GM23338 (cell line): ENCODE data around the gene JPH4. TPM values are rescaled to one million over a fixed set of nuclear protein-coding genes. Genes with fewer than 3 reads are reported as not detected.

Source experiments
- ATAC-seq: fragments of 200-7000 bp; cut with Tn5 transposase; 3 replicates; pipeline ENCODE4 v1.9.1; 2020
- DNase-seq: peaks from one replicate; pipeline ENCODE4 v3.0.0-alpha.2; 2015; ENCODE audit warnings: low spot score
- H2AFZ ChIP-seq: fragments of 200-600 bp; sonication (generic); 2 replicates; pipeline ENCODE4 v1.8.0; 2016; ENCODE audit warnings: antibody characterized with exemption, mild to moderate bottlenecking, moderate library complexity
- H3F3A ChIP-seq: fragments of 200-600 bp; sonication (generic); replicated peaks from 2 replicates; pipeline ENCODE4 v1.8.0; 2017; ENCODE audit warnings: antibody characterized with exemption, mixed run types, low read depth
- H3K27ac ChIP-seq: fragments of 200-600 bp; sonication (generic); 2 replicates; pipeline ENCODE4 v1.6.1; 2016; ENCODE audit warnings: low read depth
- H3K27me3 ChIP-seq: fragments of 200-600 bp; sonication (generic); 2 replicates; pipeline ENCODE4 v1.8.0; 2016; ENCODE audit warnings: mild to moderate bottlenecking, mixed run types, moderate library complexity; ENCODE audit not compliant: insufficient read depth
- H3K36me3 ChIP-seq: fragments of 200-600 bp; sonication (generic); 2 replicates; pipeline ENCODE4 v1.8.0; 2016; ENCODE audit warnings: mild to moderate bottlenecking; ENCODE audit not compliant: insufficient read depth
- H3K4me1 ChIP-seq: fragments of 200-600 bp; sonication (generic); 2 replicates; pipeline ENCODE4 v1.8.0; 2016; ENCODE audit warnings: mild to moderate bottlenecking, moderate library complexity; ENCODE audit not compliant: insufficient read depth
- H3K4me2 ChIP-seq: fragments of 200-600 bp; sonication (generic); 2 replicates; pipeline ENCODE4 v1.7.1; 2017; ENCODE audit warnings: mixed run types
- H3K4me3 ChIP-seq: fragments of 200-600 bp; sonication (generic); 2 replicates; pipeline ENCODE4 v1.6.1; 2016; ENCODE audit warnings: mixed run types
- H3K79me2 ChIP-seq: fragments of 200-600 bp; sonication (generic); replicated peaks from 2 replicates; pipeline ENCODE4 v1.8.0; 2017; ENCODE audit warnings: mild to moderate bottlenecking; ENCODE audit not compliant: insufficient read depth
- H3K9me2 ChIP-seq: fragments of 200-600 bp; sonication (generic); 2 replicates; pipeline ENCODE4 v1.8.0; 2017; ENCODE audit not compliant: insufficient read depth
- H4K20me1 ChIP-seq: fragments of 200-600 bp; sonication (generic); replicated peaks from 2 replicates; pipeline ENCODE4 v1.8.0; 2017; ENCODE audit warnings: mild to moderate bottlenecking; ENCODE audit not compliant: insufficient read depth
- H3K27ac Mint-ChIP-seq: 2 replicates; pipeline ENCODE4 v1.8.0; 2020; ENCODE audit warnings: inconsistent platforms, mild to moderate bottlenecking, moderate library complexity, mixed read lengths
- H3K27me3 Mint-ChIP-seq: 3 replicates; pipeline ENCODE4 v1.8.0; 2022; ENCODE audit warnings: low read depth, mild to moderate bottlenecking, moderate library complexity, mixed read lengths, inconsistent platforms; ENCODE audit not compliant: insufficient read depth, poor library complexity
- H3K36me3 Mint-ChIP-seq: 3 replicates; pipeline ENCODE4 v1.8.0; 2021; ENCODE audit warnings: low read depth, mild to moderate bottlenecking, inconsistent platforms, moderate library complexity, mixed read lengths
- H3K4me1 Mint-ChIP-seq: 3 replicates; pipeline ENCODE4 v1.8.0; 2020; ENCODE audit warnings: mild to moderate bottlenecking, inconsistent platforms, mixed read lengths
- H3K4me3 Mint-ChIP-seq: 3 replicates; pipeline ENCODE4 v1.8.0; 2021; ENCODE audit warnings: moderate library complexity, mild to moderate bottlenecking, inconsistent platforms, mixed read lengths
- H3K9me3 Mint-ChIP-seq: 3 replicates; pipeline ENCODE4 v1.8.0; 2020; ENCODE audit warnings: moderate library complexity, mild to moderate bottlenecking, inconsistent platforms, mixed read lengths
- CREB1 ChIP-seq: fragments of 250-450 bp; sonication (Bioruptor Pico); IDR thresholded peaks from 2 replicates; pipeline ENCODE4 v1.5.0; 2020; ENCODE audit warnings: low read depth, mild to moderate bottlenecking, moderate library complexity
- EZH2 ChIP-seq: fragments of 200-600 bp; sonication (generic); IDR thresholded peaks from one replicate; pipeline ENCODE4 v1.8.0; 2017; ENCODE audit warnings: antibody characterized with exemption, mild to moderate bottlenecking, low read depth; ENCODE audit not compliant: unreplicated experiment
- EZH2phosphoT487 ChIP-seq: fragments of 200-600 bp; sonication (generic); IDR thresholded peaks from one replicate; pipeline ENCODE4 v1.8.1; 2018; ENCODE audit warnings: antibody characterized with exemption; ENCODE audit not compliant: unreplicated experiment
- JUNB ChIP-seq: IDR thresholded peaks from one replicate; pipeline ENCODE4 v1.6.1; 2016; ENCODE audit warnings: antibody characterized with exemption; ENCODE audit not compliant: unreplicated experiment
- POLR2AphosphoS5 ChIP-seq: IDR thresholded peaks from 2 replicates; pipeline ENCODE4 v1.6.1; 2016; ENCODE audit warnings: antibody characterized with exemption, low read depth
- STAT1 ChIP-seq: IDR thresholded peaks from one replicate; pipeline ENCODE4 v1.6.1; 2016; ENCODE audit warnings: antibody characterized with exemption; ENCODE audit not compliant: unreplicated experiment
- ZNF114 ChIP-seq: fragments of 250-450 bp; sonication (Bioruptor Pico); IDR thresholded peaks from 2 replicates; pipeline ENCODE4 v1.5.0; 2020; ENCODE audit warnings: mild to moderate bottlenecking, moderate library complexity
- ZNF331 ChIP-seq: fragments of 250-450 bp; sonication (Bioruptor Pico); IDR thresholded peaks from 2 replicates; pipeline ENCODE4 v1.5.0; 2020; ENCODE audit warnings: low read depth, mild to moderate bottlenecking, moderate library complexity
- polyA plus RNA-seq: library from polyadenylated mRNA; unstranded; fragments of >200 nt; fragmentation: Nextera tagmentation; extraction: Ambion mirVana; gene quantifications from 2 replicates; pipeline ENCODE4 v1.2.1, GENCODE V29; 2016
- total RNA-seq: library from RNA; depleted of rRNA; stranded (reverse); fragments of >200 nt; shearing (Covaris generic); gene quantifications from 2 replicates; pipeline ENCODE4 v1.2.3, GENCODE V29; 2014
- TF ChIP-seq, protein P1 (sequence below), 2 experiments: fragments of 200-600 bp in 1 of 2; sonication (generic) in 1 of 2; conservative IDR thresholded peaks; 2 replicates each; pipeline versions ENCODE4 v1.5.1 to v1.6.1; 2016 to 2017; ENCODE audit warnings: antibody characterized with exemption in 2 of 2, low read depth in 2 of 2, mild to moderate bottlenecking in 2 of 2, moderate library complexity in 1 of 2
- TF ChIP-seq, protein P2 (sequence below): fragments of 250-450 bp; sonication (Bioruptor Pico); IDR thresholded peaks from 2 replicates; pipeline ENCODE4 v1.5.0; 2020; ENCODE audit warnings: mild to moderate bottlenecking, moderate library complexity

Gene JPH4
- total and polyA plus RNA-seq, 2 experiments from 2014 or later: 11.0 to 29.9 TPM

- H4K20me1 ChIP-seq: no peaks in the 10 kb centered on the region
- H3K9me2 ChIP-seq: no peaks in the 10 kb centered on the region
- peaks cover 31% of the 10 kb centered on the region for H3K4me1 ChIP-seq
- DNase-seq: no peak
- peaks cover 15% of the 10 kb centered on the region for H3F3A ChIP-seq
- no peaks in the 10 kb centered on the region for H3K27me3 ChIP-seq
- H3K9me3 Mint-ChIP-seq: peaks cover 4% of the 10 kb centered on the region; the same call in 1 of the 3 replicates
- H3K27me3 Mint-ChIP-seq: peaks cover 40% of the 10 kb centered on the region
- TF ChIP-seq, protein P1, sequence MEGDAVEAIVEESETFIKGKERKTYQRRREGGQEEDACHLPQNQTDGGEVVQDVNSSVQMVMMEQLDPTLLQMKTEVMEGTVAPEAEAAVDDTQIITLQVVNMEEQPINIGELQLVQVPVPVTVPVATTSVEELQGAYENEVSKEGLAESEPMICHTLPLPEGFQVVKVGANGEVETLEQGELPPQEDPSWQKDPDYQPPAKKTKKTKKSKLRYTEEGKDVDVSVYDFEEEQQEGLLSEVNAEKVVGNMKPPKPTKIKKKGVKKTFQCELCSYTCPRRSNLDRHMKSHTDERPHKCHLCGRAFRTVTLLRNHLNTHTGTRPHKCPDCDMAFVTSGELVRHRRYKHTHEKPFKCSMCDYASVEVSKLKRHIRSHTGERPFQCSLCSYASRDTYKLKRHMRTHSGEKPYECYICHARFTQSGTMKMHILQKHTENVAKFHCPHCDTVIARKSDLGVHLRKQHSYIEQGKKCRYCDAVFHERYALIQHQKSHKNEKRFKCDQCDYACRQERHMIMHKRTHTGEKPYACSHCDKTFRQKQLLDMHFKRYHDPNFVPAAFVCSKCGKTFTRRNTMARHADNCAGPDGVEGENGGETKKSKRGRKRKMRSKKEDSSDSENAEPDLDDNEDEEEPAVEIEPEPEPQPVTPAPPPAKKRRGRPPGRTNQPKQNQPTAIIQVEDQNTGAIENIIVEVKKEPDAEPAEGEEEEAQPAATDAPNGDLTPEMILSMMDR (conservative IDR thresholded peaks at IDR 0.05; ENCODE audit: low read depth in 2 of 2): peak; percentile 19 to 23; a peak in 3 of 4 replicates
- TF ChIP-seq JUNB (no peak), EZH2 (no peak), CREB1 (CRISPR knock-in tag) (no peak), EZH2phosphoT487 (no peak), ZNF331 (CRISPR knock-in tag) (no peak)
- H2AFZ ChIP-seq: peak overlapping the region; percentile 44; the same call in 1 of the 2 replicates
- H3K4me2 ChIP-seq: peak overlapping the region; percentile 86
- peaks cover 31% of the 10 kb centered on the region for H3K4me1 Mint-ChIP-seq
- peaks cover 26% of the 10 kb centered on the region for H3K36me3 Mint-ChIP-seq
- H3K36me3 ChIP-seq: no peaks in the 10 kb centered on the region
- peak; percentile 9; the same call in 2 of the 3 replicates for ATAC-seq
- peak overlapping the region; percentile 96 for H3K4me3 Mint-ChIP-seq
- H3K79me2 ChIP-seq: no peaks in the 10 kb centered on the region
- no peak overlapping the region for H3K27ac Mint-ChIP-seq
- no peak overlapping the region; the same call in 1 of the 2 replicates for H3K27ac ChIP-seq
- peak overlapping the region; percentile 80 for H3K4me3 ChIP-seq
Observed at GRCh38 chr14:23566778-23567185, 11.8 kb downstream of the JPH4 start.

DNA sequence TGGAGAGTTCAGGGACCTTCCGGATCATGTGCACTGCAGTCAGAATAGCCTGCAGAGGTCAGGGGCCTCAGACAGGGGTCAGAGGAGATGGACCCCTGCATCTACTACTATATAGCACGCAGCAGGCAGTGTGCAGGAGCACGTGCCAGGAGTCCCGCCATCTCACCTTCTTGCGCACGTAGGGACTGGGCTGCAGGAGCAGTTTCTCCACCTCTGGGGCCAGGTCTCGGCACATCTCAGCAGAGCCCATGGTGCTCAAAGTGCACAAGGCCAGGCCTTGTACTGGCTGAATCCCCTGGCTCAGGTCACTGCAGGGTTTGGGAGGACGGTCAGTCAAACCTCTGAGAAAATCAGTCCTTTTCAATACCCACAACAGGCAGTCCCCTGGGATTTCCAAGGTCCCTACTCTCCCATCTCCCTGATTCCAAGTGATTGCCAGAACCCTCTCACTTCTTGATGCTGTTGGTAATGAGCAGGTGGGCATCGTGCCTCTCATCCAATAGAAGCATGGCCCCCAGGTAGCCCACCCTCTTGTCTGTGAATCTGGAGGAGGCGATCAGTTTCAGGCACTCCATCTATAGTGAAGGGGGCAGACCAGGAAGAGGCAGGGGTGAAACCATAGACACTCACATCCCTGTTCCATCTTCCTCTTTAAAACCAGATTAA is 12.3 kb downstream of the JPH4 start:
- no peak overlapping the region for H3K27ac Mint-ChIP-seq
- Histone ChIP-seq H3K4me2 (peak overlapping the region; percentile 86), H3K9me2 (no peaks in the 10 kb centered on the region), H3K4me3 (peak overlapping the region; percentile 80), H3K79me2 (no peaks in the 10 kb centered on the region), H3K4me1 (peaks cover 31% of the 10 kb centered on the region), H3K27me3 (no peaks in the 10 kb centered on the region), H3K27ac (no peak overlapping the region), H4K20me1 (no peaks in the 10 kb centered on the region), H3F3A (peaks cover 15% of the 10 kb centered on the region), H3K36me3 (no peaks in the 10 kb centered on the region), H2AFZ (no peak overlapping the region)
- ATAC-seq (no peak), DNase-seq (no peak)
- H3K4me1 Mint-ChIP-seq: peaks cover 33% of the 10 kb centered on the region
- peak overlapping the region; percentile 96 for H3K4me3 Mint-ChIP-seq
- H3K36me3 Mint-ChIP-seq: peaks cover 30% of the 10 kb centered on the region
- H3K9me3 Mint-ChIP-seq: peaks cover 4% of the 10 kb centered on the region; the same call in 1 of the 3 replicates
- peaks cover 44% of the 10 kb centered on the region for H3K27me3 Mint-ChIP-seq
- no peak for TF ChIP-seq POLR2AphosphoS5
- no peak for TF ChIP-seq ZNF114
- no peak for TF ChIP-seq STAT1
- TF ChIP-seq ZNF331 (CRISPR knock-in tag): no peak
- TF ChIP-seq, protein P2, sequence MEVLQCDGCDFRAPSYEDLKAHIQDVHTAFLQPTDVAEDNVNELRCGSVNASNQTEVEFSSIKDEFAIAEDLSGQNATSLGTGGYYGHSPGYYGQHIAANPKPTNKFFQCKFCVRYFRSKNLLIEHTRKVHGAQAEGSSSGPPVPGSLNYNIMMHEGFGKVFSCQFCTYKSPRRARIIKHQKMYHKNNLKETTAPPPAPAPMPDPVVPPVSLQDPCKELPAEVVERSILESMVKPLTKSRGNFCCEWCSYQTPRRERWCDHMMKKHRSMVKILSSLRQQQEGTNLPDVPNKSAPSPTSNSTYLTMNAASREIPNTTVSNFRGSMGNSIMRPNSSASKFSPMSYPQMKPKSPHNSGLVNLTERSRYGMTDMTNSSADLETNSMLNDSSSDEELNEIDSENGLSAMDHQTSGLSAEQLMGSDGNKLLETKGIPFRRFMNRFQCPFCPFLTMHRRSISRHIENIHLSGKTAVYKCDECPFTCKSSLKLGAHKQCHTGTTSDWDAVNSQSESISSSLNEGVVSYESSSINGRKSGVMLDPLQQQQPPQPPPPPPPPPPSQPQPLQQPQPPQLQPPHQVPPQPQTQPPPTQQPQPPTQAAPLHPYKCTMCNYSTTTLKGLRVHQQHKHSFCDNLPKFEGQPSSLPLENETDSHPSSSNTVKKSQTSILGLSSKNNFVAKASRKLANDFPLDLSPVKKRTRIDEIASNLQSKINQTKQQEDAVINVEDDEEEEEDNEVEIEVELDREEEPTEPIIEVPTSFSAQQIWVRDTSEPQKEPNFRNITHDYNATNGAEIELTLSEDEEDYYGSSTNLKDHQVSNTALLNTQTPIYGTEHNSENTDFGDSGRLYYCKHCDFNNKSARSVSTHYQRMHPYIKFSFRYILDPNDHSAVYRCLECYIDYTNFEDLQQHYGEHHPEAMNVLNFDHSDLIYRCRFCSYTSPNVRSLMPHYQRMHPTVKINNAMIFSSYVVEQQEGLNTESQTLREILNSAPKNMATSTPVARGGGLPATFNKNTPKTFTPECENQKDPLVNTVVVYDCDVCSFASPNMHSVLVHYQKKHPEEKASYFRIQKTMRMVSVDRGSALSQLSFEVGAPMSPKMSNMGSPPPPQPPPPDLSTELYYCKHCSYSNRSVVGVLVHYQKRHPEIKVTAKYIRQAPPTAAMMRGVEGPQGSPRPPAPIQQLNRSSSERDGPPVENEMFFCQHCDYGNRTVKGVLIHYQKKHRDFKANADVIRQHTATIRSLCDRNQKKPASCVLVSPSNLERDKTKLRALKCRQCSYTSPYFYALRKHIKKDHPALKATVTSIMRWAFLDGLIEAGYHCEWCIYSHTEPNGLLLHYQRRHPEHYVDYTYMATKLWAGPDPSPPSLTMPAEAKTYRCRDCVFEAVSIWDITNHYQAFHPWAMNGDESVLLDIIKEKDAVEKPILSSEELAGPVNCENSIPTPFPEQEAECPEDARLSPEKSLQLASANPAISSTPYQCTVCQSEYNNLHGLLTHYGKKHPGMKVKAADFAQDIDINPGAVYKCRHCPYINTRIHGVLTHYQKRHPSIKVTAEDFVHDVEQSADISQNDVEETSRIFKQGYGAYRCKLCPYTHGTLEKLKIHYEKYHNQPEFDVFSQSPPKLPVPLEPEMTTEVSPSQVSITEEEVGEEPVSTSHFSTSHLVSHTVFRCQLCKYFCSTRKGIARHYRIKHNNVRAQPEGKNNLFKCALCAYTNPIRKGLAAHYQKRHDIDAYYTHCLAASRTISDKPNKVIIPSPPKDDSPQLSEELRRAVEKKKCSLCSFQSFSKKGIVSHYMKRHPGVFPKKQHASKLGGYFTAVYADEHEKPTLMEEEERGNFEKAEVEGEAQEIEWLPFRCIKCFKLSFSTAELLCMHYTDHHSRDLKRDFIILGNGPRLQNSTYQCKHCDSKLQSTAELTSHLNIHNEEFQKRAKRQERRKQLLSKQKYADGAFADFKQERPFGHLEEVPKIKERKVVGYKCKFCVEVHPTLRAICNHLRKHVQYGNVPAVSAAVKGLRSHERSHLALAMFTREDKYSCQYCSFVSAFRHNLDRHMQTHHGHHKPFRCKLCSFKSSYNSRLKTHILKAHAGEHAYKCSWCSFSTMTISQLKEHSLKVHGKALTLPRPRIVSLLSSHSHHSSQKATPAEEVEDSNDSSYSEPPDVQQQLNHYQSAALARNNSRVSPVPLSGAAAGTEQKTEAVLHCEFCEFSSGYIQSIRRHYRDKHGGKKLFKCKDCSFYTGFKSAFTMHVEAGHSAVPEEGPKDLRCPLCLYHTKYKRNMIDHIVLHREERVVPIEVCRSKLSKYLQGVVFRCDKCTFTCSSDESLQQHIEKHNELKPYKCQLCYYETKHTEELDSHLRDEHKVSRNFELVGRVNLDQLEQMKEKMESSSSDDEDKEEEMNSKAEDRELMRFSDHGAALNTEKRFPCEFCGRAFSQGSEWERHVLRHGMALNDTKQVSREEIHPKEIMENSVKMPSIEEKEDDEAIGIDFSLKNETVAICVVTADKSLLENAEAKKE (CRISPR knock-in tag): no peak
- TF ChIP-seq, protein P1 (conservative IDR thresholded peaks at IDR 0.05; ENCODE audit: low read depth in 2 of 2): no peak
- TF ChIP-seq JUNB: no peak
- no peak for TF ChIP-seq CREB1 (CRISPR knock-in tag)
